Measurements from ENCODE around the gene ADARB1. TPM values are rescaled to one million over a fixed set of nuclear protein-coding genes. Genes with fewer than 3 reads are reported as not detected.

The ADARB1 gene
- total and polyA plus RNA-seq, 2 donors (not counting 1 experiment from before 2014, with no cell fraction given), result 17.1 to 33.3 TPM

- no peak for DNase-seq
- no peaks in the 10 kb centered on the region for H4K20me1 ChIP-seq (ENCODE audit: control insufficient read depth, insufficient read depth, low read length, poor library complexity, severe bottlenecking)
- ChIA-PET POLR2A (no interaction called here), CTCF (no interaction called here)
- no peak overlapping the region for H3K27ac ChIP-seq (ENCODE audit: low read length in 2 of 2)
- H3K9me3 Mint-ChIP-seq (ENCODE audit: insufficient read depth), result no peaks in the 10 kb centered on the region
- no peaks in the 10 kb centered on the region for H3K9me3 ChIP-seq (ENCODE audit: control extremely low read depth in 1 of 3, control insufficient read depth in 2 of 3, insufficient read depth in 1 of 3, low read length in 2 of 3)
- no peak overlapping the region for H3K4me3 ChIP-seq (ENCODE audit: control extremely low read depth in 1 of 5, extremely low read depth in 1 of 5, insufficient read depth in 1 of 5, low read depth in 2 of 5, low read length in 4 of 5)
- 97% methylated on average over 4 of the region's 8 CpGs for WGBS (ENCODE audit: insufficient coverage)
- H3K4me2 ChIP-seq (replicated peaks; ENCODE audit: low read depth, low read length, poor library complexity, severe bottlenecking), result no peak overlapping the region
- no peak overlapping the region for H2AFZ ChIP-seq (ENCODE audit: insufficient read depth, low read depth, low read length, poor library complexity, severe bottlenecking)
- H3K79me2 ChIP-seq (ENCODE audit: control insufficient read depth, insufficient read depth, low read length), result no peaks in the 10 kb centered on the region
- no peaks in the 10 kb centered on the region for H3K27me3 ChIP-seq (replicated peaks in 1 of 4; ENCODE audit: control extremely low read depth in 1 of 4, control insufficient read depth in 3 of 4, insufficient read depth in 4 of 4, low read length in 3 of 4)
- intact Hi-C loops (cut with micrococcal nuclease), result no loop called here
- peaks cover 0 to 42% of the 10 kb centered on the region in 2 experiments for H3K36me3 ChIP-seq (replicated peaks in 1 of 2; ENCODE audit: control extremely low read depth in 1 of 2, control insufficient read depth in 1 of 2, extremely low read depth in 1 of 2, insufficient read depth in 2 of 2, low read length in 1 of 2)
- H3K4me1 ChIP-seq (ENCODE audit: control insufficient read depth in 2 of 2, insufficient read depth in 2 of 2, low read length in 2 of 2), result peaks cover 4 to 14% of the 10 kb centered on the region in 2 donors
- no peak for ATAC-seq (ENCODE audit: low read depth)
- H3K27ac Mint-ChIP-seq, result no peak overlapping the region
- H3K27me3 Mint-ChIP-seq, result no peaks in the 10 kb centered on the region
- no peak overlapping the region for H3K4me3 Mint-ChIP-seq
- TF ChIP-seq EZH2 (IDR thresholded peaks at IDR 0.05; ENCODE audit: borderline replicate concordance, insufficient read depth, low read depth, low read length, poor library complexity, severe bottlenecking) (no peak), CTCF (IDR thresholded peaks at IDR 0.05) (no peak)
- peaks cover 18% of the 10 kb centered on the region for H3K4me1 Mint-ChIP-seq
- H3K9ac ChIP-seq (ENCODE audit: low read length), result no peak overlapping the region
Measured at GRCh38 chr21:45203983-45204382, 129.6 kb downstream of the ADARB1 start.

DNA sequence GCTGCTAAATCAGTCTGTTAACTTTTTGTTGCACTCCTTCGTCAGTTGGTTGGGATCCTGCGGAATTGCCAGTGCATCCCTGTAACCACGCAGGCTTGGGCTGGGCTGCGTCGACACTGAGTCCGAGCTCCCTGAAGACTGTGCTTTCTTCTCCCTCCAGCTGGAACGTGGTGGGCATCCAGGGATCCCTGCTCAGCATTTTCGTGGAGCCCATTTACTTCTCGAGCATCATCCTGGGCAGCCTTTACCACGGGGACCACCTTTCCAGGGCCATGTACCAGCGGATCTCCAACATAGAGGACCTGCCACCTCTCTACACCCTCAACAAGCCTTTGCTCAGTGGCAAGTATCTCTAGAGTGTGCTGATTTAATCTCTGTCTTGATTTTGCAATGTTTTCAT is 130.0 kb downstream of the ADARB1 start:
- 97% methylated on average over 10 of the region's 11 CpGs for WGBS (ENCODE audit: insufficient coverage)
- Histone ChIP-seq H3K4me3 (ENCODE audit: control extremely low read depth in 1 of 5, extremely low read depth in 1 of 5, insufficient read depth in 1 of 5, low read depth in 2 of 5, low read length in 4 of 5) (no peak overlapping the region), H3K79me2 (ENCODE audit: control insufficient read depth, insufficient read depth, low read length) (no peaks in the 10 kb centered on the region), H3K9ac (ENCODE audit: low read length) (no peak overlapping the region), H3K36me3 (replicated peaks in 1 of 2; ENCODE audit: control extremely low read depth in 1 of 2, control insufficient read depth in 1 of 2, extremely low read depth in 1 of 2, insufficient read depth in 2 of 2, low read length in 1 of 2) (peaks cover 0 to 38% of the 10 kb centered on the region in 2 experiments), H3K27me3 (replicated peaks in 1 of 4; ENCODE audit: control extremely low read depth in 1 of 4, control insufficient read depth in 3 of 4, insufficient read depth in 4 of 4, low read length in 3 of 4) (no peaks in the 10 kb centered on the region), H3K9me3 (ENCODE audit: control extremely low read depth in 1 of 3, control insufficient read depth in 2 of 3, insufficient read depth in 1 of 3, low read length in 2 of 3) (no peaks in the 10 kb centered on the region), H3K4me1 (ENCODE audit: control insufficient read depth in 2 of 2, insufficient read depth in 2 of 2, low read length in 2 of 2) (peaks cover 4 to 15% of the 10 kb centered on the region in 2 donors), H3K4me2 (replicated peaks; ENCODE audit: low read depth, low read length, poor library complexity, severe bottlenecking) (no peak overlapping the region), H3K27ac (ENCODE audit: low read length in 2 of 2) (no peak overlapping the region), H2AFZ (ENCODE audit: insufficient read depth, low read depth, low read length, poor library complexity, severe bottlenecking) (no peak overlapping the region), H4K20me1 (ENCODE audit: control insufficient read depth, insufficient read depth, low read length, poor library complexity, severe bottlenecking) (no peaks in the 10 kb centered on the region)
- DNase-seq (no peak), ATAC-seq (ENCODE audit: low read depth) (no peak)
- Mint-ChIP-seq H3K4me1 (peaks cover 19% of the 10 kb centered on the region), H3K9me3 (ENCODE audit: insufficient read depth) (no peaks in the 10 kb centered on the region), H3K4me3 (no peak overlapping the region), H3K27me3 (no peaks in the 10 kb centered on the region), H3K27ac (no peak overlapping the region)
- ChIA-PET POLR2A (no interaction called here), CTCF (no interaction called here)
- intact Hi-C loops (cut with micrococcal nuclease), result no loop called here
- TF ChIP-seq EZH2 (IDR thresholded peaks at IDR 0.05; ENCODE audit: borderline replicate concordance, insufficient read depth, low read depth, low read length, poor library complexity, severe bottlenecking) (no peak), CTCF (IDR thresholded peaks at IDR 0.05) (no peak)

Measured in B cell (primary cell).